ENCODE results near the gene PPM1J. TPM values are rescaled to one million over a fixed set of nuclear protein-coding genes. Genes with fewer than 3 reads are reported as not detected.

Gene PPM1J
- polyA plus RNA-seq, 3 donors = 0.28 to 0.75 (median 0.69) TPM

DNA sequence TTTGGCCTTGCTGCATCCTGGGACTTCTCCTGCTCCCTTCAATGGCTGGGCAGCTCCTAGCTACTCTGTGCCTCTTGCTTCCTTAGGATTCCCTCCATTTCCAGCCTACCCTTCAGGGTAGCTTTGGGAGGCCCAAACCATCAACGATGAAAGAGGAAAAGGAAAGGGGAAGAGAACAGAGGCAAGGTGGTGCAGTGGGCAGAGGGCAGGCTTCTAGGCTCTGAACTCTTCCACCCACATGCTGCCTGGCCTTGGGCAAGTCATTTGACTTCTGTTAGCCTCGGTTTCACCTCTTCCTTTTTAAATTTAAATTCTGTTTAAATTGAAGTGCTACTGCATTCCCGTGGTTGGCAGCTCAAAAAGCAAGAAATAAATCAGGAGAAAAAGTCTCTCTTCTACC lies 5.7 kb upstream of the PPM1J start:
- H3K9ac ChIP-seq (ENCODE audit: insufficient read depth, low read length, poor library complexity, severe bottlenecking) = no peak overlapping the region
- peaks cover 23% of the 10 kb centered on the region for H3K4me1 Mint-ChIP-seq

DNA sequence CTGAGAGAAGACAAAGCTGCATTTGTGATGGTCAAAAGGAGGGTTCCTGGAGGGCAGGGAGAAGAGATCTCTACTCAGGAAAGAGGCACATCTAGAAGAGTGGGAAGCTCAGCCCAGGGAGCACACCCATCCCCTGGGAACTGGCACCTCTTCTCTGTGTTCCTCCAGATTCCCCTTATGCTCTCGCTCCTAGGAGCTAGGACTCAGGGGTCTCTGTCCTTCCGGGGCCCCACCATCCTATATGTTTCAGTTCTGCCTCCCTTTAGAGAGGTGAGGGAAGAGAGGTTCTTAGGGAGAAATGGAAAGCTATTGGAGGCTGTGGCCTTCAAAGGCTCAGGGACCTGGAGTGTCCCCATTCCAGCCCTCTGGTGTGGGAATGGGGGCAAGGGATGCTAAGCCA lies 4.6 kb upstream of the PPM1J start:
- DNase-seq = no peak
- Mint-ChIP-seq H3K27me3 (ENCODE audit: low read depth in 3 of 3) (peaks cover 16 to 27% (median 20%) of the 10 kb centered on the region in 3 donors), H3K27ac (no peak overlapping the region), H3K9me3 (peaks cover 0 to 1% (median 0%) of the 10 kb centered on the region in 7 donors), H3K4me3 (no peak overlapping the region), H3K4me1 (peaks cover 28% of the 10 kb centered on the region), H3K36me3 (peaks cover 0 to 1% of the 10 kb centered on the region in 2 donors)
- Histone ChIP-seq H3K4me1 (ENCODE audit: control insufficient read depth in 1 of 2, insufficient read depth in 2 of 2, low read length in 2 of 2) (peaks cover 29 to 38% of the 10 kb centered on the region in 2 donors), H3K27me3 (ENCODE audit: control insufficient read depth in 2 of 2, insufficient read depth in 2 of 2, low read length in 2 of 2) (peaks cover 0 to 9% of the 10 kb centered on the region in 2 donors), H2AFZ (ENCODE audit: insufficient read depth, low read depth, low read length, poor library complexity, severe bottlenecking) (no peak overlapping the region), H3K79me2 (ENCODE audit: insufficient read depth, low read length) (no peaks in the 10 kb centered on the region), H3K27ac (ENCODE audit: low read depth in 1 of 2, low read length in 2 of 2) (no peak overlapping the region), H4K20me1 (ENCODE audit: insufficient read depth, low read length) (no peaks in the 10 kb centered on the region), H3K4me2 (replicated peaks; ENCODE audit: extremely low read depth, low read length, poor library complexity, severe bottlenecking) (no peak overlapping the region), H3K36me3 (replicated peaks in 1 of 2; ENCODE audit: control insufficient read depth in 1 of 2, insufficient read depth in 2 of 2, low read length in 2 of 2) (no peaks in the 10 kb centered on the region), H3K9ac (ENCODE audit: insufficient read depth, low read length, poor library complexity, severe bottlenecking) (no peak overlapping the region), H3K4me3 (replicated peaks in 1 of 3; ENCODE audit: low read depth in 2 of 3, low read length in 3 of 3) (no peak overlapping the region), H3K9me3 (replicated peaks in 1 of 2; ENCODE audit: control insufficient read depth in 1 of 2, insufficient read depth in 1 of 2, low read length in 2 of 2) (no peaks in the 10 kb centered on the region)
- intact Hi-C loops (cut with micrococcal nuclease) = loop anchor here (5.0 to 10.0 kb wide), 5 partner anchors 88 to 1565 kb away; partner anchors contain the start of genes LRIG2 (in 1 of the 2) and SLC16A1 (in 1 of the 2)
- TF ChIP-seq, protein P1, sequence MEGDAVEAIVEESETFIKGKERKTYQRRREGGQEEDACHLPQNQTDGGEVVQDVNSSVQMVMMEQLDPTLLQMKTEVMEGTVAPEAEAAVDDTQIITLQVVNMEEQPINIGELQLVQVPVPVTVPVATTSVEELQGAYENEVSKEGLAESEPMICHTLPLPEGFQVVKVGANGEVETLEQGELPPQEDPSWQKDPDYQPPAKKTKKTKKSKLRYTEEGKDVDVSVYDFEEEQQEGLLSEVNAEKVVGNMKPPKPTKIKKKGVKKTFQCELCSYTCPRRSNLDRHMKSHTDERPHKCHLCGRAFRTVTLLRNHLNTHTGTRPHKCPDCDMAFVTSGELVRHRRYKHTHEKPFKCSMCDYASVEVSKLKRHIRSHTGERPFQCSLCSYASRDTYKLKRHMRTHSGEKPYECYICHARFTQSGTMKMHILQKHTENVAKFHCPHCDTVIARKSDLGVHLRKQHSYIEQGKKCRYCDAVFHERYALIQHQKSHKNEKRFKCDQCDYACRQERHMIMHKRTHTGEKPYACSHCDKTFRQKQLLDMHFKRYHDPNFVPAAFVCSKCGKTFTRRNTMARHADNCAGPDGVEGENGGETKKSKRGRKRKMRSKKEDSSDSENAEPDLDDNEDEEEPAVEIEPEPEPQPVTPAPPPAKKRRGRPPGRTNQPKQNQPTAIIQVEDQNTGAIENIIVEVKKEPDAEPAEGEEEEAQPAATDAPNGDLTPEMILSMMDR (IDR thresholded peaks at IDR 0.05) = no peak
- no CpG with 5 or more reads among the region's 2 CpGs for whole genome bisulfite sequencing (ENCODE audit: insufficient coverage)

More for the DNA sequence above, 5.7 kb upstream of the PPM1J start:
- no peaks in the 10 kb centered on the region for H4K20me1 ChIP-seq (ENCODE audit: insufficient read depth, low read length)
- Mint-ChIP-seq H3K4me3 (no peak overlapping the region), H3K27ac (no peak overlapping the region), H3K9me3 (peaks cover 0 to 1% (median 0%) of the 10 kb centered on the region in 7 donors), H3K36me3 (peaks cover 0 to 1% of the 10 kb centered on the region in 2 donors), H3K27me3 (ENCODE audit: low read depth in 3 of 3) (peaks cover 16 to 26% (median 20%) of the 10 kb centered on the region in 3 donors)
- no peaks in the 10 kb centered on the region for H3K9me3 ChIP-seq (replicated peaks in 1 of 2; ENCODE audit: control insufficient read depth in 1 of 2, insufficient read depth in 1 of 2, low read length in 2 of 2)
- no peak for DNase-seq
- intact Hi-C loops (cut with micrococcal nuclease) = no loop called here
- WGBS (ENCODE audit: insufficient coverage) = no CpG with 5 or more reads among the region's 3 CpGs
- TF ChIP-seq, protein P1 (IDR thresholded peaks at IDR 0.05) = no peak
- peaks cover 23 to 29% of the 10 kb centered on the region in 2 donors for H3K4me1 ChIP-seq (ENCODE audit: control insufficient read depth in 1 of 2, insufficient read depth in 2 of 2, low read length in 2 of 2)
- no peak overlapping the region for H2AFZ ChIP-seq (ENCODE audit: insufficient read depth, low read depth, low read length, poor library complexity, severe bottlenecking)
- H3K27ac ChIP-seq (ENCODE audit: low read depth in 1 of 2, low read length in 2 of 2) = no peak overlapping the region
- no peak overlapping the region for H3K4me3 ChIP-seq (replicated peaks in 1 of 3; ENCODE audit: low read depth in 2 of 3, low read length in 3 of 3)
- peaks cover 0 to 9% of the 10 kb centered on the region in 2 donors for H3K27me3 ChIP-seq (ENCODE audit: control insufficient read depth in 2 of 2, insufficient read depth in 2 of 2, low read length in 2 of 2)
- no peak overlapping the region for H3K4me2 ChIP-seq (replicated peaks; ENCODE audit: extremely low read depth, low read length, poor library complexity, severe bottlenecking)
- no peaks in the 10 kb centered on the region for H3K79me2 ChIP-seq (ENCODE audit: insufficient read depth, low read length)
- H3K36me3 ChIP-seq (replicated peaks in 1 of 2; ENCODE audit: control insufficient read depth in 1 of 2, insufficient read depth in 2 of 2, low read length in 2 of 2) = no peaks in the 10 kb centered on the region
